ENCODE data around the gene STIM2.

The STIM2 gene

GRCh38 chr4:26936284-26937065 is 75.8 kb downstream of the STIM2 start:
- Histone ChIP-seq H3K18ac (ENCODE audit: low read length) (no peak overlapping the region), H3K9me3 (replicated peaks in 1 of 2; ENCODE audit: control insufficient read depth in 2 of 2, insufficient read depth in 1 of 2, low read depth in 1 of 2, low read length in 2 of 2) (no peaks in the 10 kb centered on the region), H3K4me1 (ENCODE audit: control insufficient read depth in 2 of 2, insufficient read depth in 1 of 2, low read depth in 1 of 2, low read length in 2 of 2) (peaks cover 2 to 8% of the 10 kb centered on the region in 2 donors), H3K4ac (ENCODE audit: low read length) (no peak overlapping the region), H2AK5ac (ENCODE audit: low read depth, low read length) (no peak overlapping the region), H3K14ac (ENCODE audit: low read length) (no peak overlapping the region), H3K9ac (ENCODE audit: low read depth, low read length, poor library complexity) (no peak overlapping the region), H2BK15ac (ENCODE audit: low read length) (no peak overlapping the region), H3K27me3 (ENCODE audit: control insufficient read depth in 3 of 3, insufficient read depth in 3 of 3, low read depth in 1 of 3, low read length in 3 of 3) (no peaks in the 10 kb centered on the region), H2BK120ac (ENCODE audit: low read depth, low read length) (no peak overlapping the region), H3K4me2 (ENCODE audit: insufficient read depth, low read length, poor library complexity, severe bottlenecking) (no peak overlapping the region), H4K91ac (ENCODE audit: low read depth, low read length, poor library complexity) (no peak overlapping the region), H2BK5ac (ENCODE audit: low read length) (no peak overlapping the region), H3K4me3 (ENCODE audit: low read length in 2 of 2) (no peak overlapping the region), H2AFZ (ENCODE audit: low read length) (no peak overlapping the region), H3K79me1 (ENCODE audit: low read depth, low read length) (no peaks in the 10 kb centered on the region), H3K23ac (ENCODE audit: low read depth, low read length, poor library complexity) (no peak overlapping the region), H4K8ac (ENCODE audit: low read depth, low read length) (no peak overlapping the region), H3K27ac (replicated peaks; ENCODE audit: low read length) (no peak overlapping the region), H3K36me3 (replicated peaks in 1 of 2; ENCODE audit: control insufficient read depth in 2 of 2, insufficient read depth in 2 of 2, low read length in 2 of 2) (no peaks in the 10 kb centered on the region), H2BK12ac (ENCODE audit: low read length) (no peak overlapping the region)
- no peak for DNase-seq (ENCODE audit: low spot score)
- no CpG with 5 or more reads among the region's 5 CpGs for WGBS, 2 donors (ENCODE audit: extremely low coverage in 2 of 2, insufficient read length in 2 of 2, insufficient replicate concordance in 1 of 2)

- Histone ChIP-seq H3K23ac (ENCODE audit: low read depth, low read length, poor library complexity) (no peak overlapping the region), H3K9me3 (replicated peaks in 1 of 2; ENCODE audit: control insufficient read depth in 2 of 2, insufficient read depth in 1 of 2, low read depth in 1 of 2, low read length in 2 of 2) (no peaks in the 10 kb centered on the region), H3K14ac (ENCODE audit: low read length) (no peak overlapping the region), H2AFZ (ENCODE audit: low read length) (no peak overlapping the region), H2BK15ac (ENCODE audit: low read length) (no peak overlapping the region), H3K4me3 (ENCODE audit: low read length in 2 of 2) (no peak overlapping the region), H2BK12ac (ENCODE audit: low read length) (no peak overlapping the region), H3K18ac (ENCODE audit: low read length) (no peak overlapping the region), H3K9ac (ENCODE audit: low read depth, low read length, poor library complexity) (peak overlapping the region; percentile 61), H2AK5ac (ENCODE audit: low read depth, low read length) (no peak overlapping the region), H3K4ac (ENCODE audit: low read length) (no peak overlapping the region), H3K36me3 (replicated peaks in 1 of 2; ENCODE audit: control insufficient read depth in 2 of 2, insufficient read depth in 2 of 2, low read length in 2 of 2) (no peaks in the 10 kb centered on the region), H4K8ac (ENCODE audit: low read depth, low read length) (no peak overlapping the region), H3K27ac (replicated peaks; ENCODE audit: low read length) (no peak overlapping the region), H4K91ac (ENCODE audit: low read depth, low read length, poor library complexity) (no peak overlapping the region), H3K79me1 (ENCODE audit: low read depth, low read length) (no peaks in the 10 kb centered on the region), H2BK5ac (ENCODE audit: low read length) (no peak overlapping the region), H3K4me1 (ENCODE audit: control insufficient read depth in 2 of 2, insufficient read depth in 1 of 2, low read depth in 1 of 2, low read length in 2 of 2) (peaks cover 2 to 8% of the 10 kb centered on the region in 2 donors), H3K4me2 (ENCODE audit: insufficient read depth, low read length, poor library complexity, severe bottlenecking) (no peak overlapping the region), H2BK120ac (ENCODE audit: low read depth, low read length) (no peak overlapping the region), H3K27me3 (ENCODE audit: control insufficient read depth in 3 of 3, insufficient read depth in 3 of 3, low read depth in 1 of 3, low read length in 3 of 3) (no peaks in the 10 kb centered on the region)
- no CpG with 5 or more reads among the region's 2 CpGs for WGBS, 2 donors (ENCODE audit: extremely low coverage in 2 of 2, insufficient read length in 2 of 2, insufficient replicate concordance in 1 of 2)
- DNase-seq (ENCODE audit: low spot score) = no peak
Measured at GRCh38 chr4:26937139-26937538, 76.5 kb downstream of the STIM2 start.

- no peaks in the 10 kb centered on the region for H3K79me1 ChIP-seq (ENCODE audit: low read depth, low read length)
- H4K8ac ChIP-seq (ENCODE audit: low read depth, low read length) = no peak overlapping the region
- H2AFZ ChIP-seq (ENCODE audit: low read length) = no peak overlapping the region
- H2BK12ac ChIP-seq (ENCODE audit: low read length) = no peak overlapping the region
- H3K4me2 ChIP-seq (ENCODE audit: insufficient read depth, low read length, poor library complexity, severe bottlenecking) = no peak overlapping the region
- H2BK5ac ChIP-seq (ENCODE audit: low read length) = no peak overlapping the region
- WGBS, 2 donors (ENCODE audit: extremely low coverage in 2 of 2, insufficient read length in 2 of 2, insufficient replicate concordance in 1 of 2) = no CpG with 5 or more reads among the region's 3 CpGs
- H3K14ac ChIP-seq (ENCODE audit: low read length) = no peak overlapping the region
- H3K27me3 ChIP-seq (ENCODE audit: control insufficient read depth in 3 of 3, insufficient read depth in 3 of 3, low read depth in 1 of 3, low read length in 3 of 3) = no peaks in the 10 kb centered on the region
- DNase-seq (ENCODE audit: low spot score) = no peak
- H3K9ac ChIP-seq (ENCODE audit: low read depth, low read length, poor library complexity) = no peak overlapping the region
- H4K91ac ChIP-seq (ENCODE audit: low read depth, low read length, poor library complexity) = no peak overlapping the region
- H3K18ac ChIP-seq (ENCODE audit: low read length) = no peak overlapping the region
- no peak overlapping the region for H3K23ac ChIP-seq (ENCODE audit: low read depth, low read length, poor library complexity)
- no peak overlapping the region for H3K4ac ChIP-seq (ENCODE audit: low read length)
- H3K4me1 ChIP-seq (ENCODE audit: control insufficient read depth in 2 of 2, insufficient read depth in 1 of 2, low read depth in 1 of 2, low read length in 2 of 2) = peaks cover 2 to 8% of the 10 kb centered on the region in 2 donors
- H3K4me3 ChIP-seq (ENCODE audit: low read length in 2 of 2) = no peak overlapping the region
- no peak overlapping the region for H2AK5ac ChIP-seq (ENCODE audit: low read depth, low read length)
- H3K27ac ChIP-seq (replicated peaks; ENCODE audit: low read length) = no peak overlapping the region
- H2BK15ac ChIP-seq (ENCODE audit: low read length) = no peak overlapping the region
- H3K9me3 ChIP-seq (replicated peaks in 1 of 2; ENCODE audit: control insufficient read depth in 2 of 2, insufficient read depth in 1 of 2, low read depth in 1 of 2, low read length in 2 of 2) = no peaks in the 10 kb centered on the region
- H2BK120ac ChIP-seq (ENCODE audit: low read depth, low read length) = no peak overlapping the region
- H3K36me3 ChIP-seq (replicated peaks in 1 of 2; ENCODE audit: control insufficient read depth in 2 of 2, insufficient read depth in 2 of 2, low read length in 2 of 2) = no peaks in the 10 kb centered on the region
Measured at GRCh38 chr4:26937567-26937966, 76.9 kb downstream of the STIM2 start.

GRCh38 chr4:26938516-26938915 is 77.9 kb downstream of the STIM2 start:
- no peaks in the 10 kb centered on the region for H3K9me3 ChIP-seq (replicated peaks in 1 of 2; ENCODE audit: control insufficient read depth in 2 of 2, insufficient read depth in 1 of 2, low read depth in 1 of 2, low read length in 2 of 2)
- H2BK120ac ChIP-seq (ENCODE audit: low read depth, low read length) = no peak overlapping the region
- H3K18ac ChIP-seq (ENCODE audit: low read length) = no peak overlapping the region
- H2BK12ac ChIP-seq (ENCODE audit: low read length) = no peak overlapping the region
- no peak overlapping the region for H3K4me2 ChIP-seq (ENCODE audit: insufficient read depth, low read length, poor library complexity, severe bottlenecking)
- H3K9ac ChIP-seq (ENCODE audit: low read depth, low read length, poor library complexity) = no peak overlapping the region
- no peak overlapping the region for H4K8ac ChIP-seq (ENCODE audit: low read depth, low read length)
- H3K79me1 ChIP-seq (ENCODE audit: low read depth, low read length) = no peaks in the 10 kb centered on the region
- no peak overlapping the region for H3K27ac ChIP-seq (replicated peaks; ENCODE audit: low read length)
- H3K23ac ChIP-seq (ENCODE audit: low read depth, low read length, poor library complexity) = no peak overlapping the region
- H2AFZ ChIP-seq (ENCODE audit: low read length) = no peak overlapping the region
- no peak overlapping the region for H2AK5ac ChIP-seq (ENCODE audit: low read depth, low read length)
- no peak overlapping the region for H4K91ac ChIP-seq (ENCODE audit: low read depth, low read length, poor library complexity)
- H3K36me3 ChIP-seq (replicated peaks in 1 of 2; ENCODE audit: control insufficient read depth in 2 of 2, insufficient read depth in 2 of 2, low read length in 2 of 2) = no peaks in the 10 kb centered on the region
- H3K27me3 ChIP-seq (ENCODE audit: control insufficient read depth in 3 of 3, insufficient read depth in 3 of 3, low read depth in 1 of 3, low read length in 3 of 3) = no peaks in the 10 kb centered on the region
- H3K4me3 ChIP-seq (ENCODE audit: low read length in 2 of 2) = no peak overlapping the region
- no peak overlapping the region for H3K4ac ChIP-seq (ENCODE audit: low read length)
- no peak for DNase-seq (ENCODE audit: low spot score)
- no CpG with 5 or more reads among the region's 2 CpGs for WGBS, 2 donors (ENCODE audit: extremely low coverage in 2 of 2, insufficient read length in 2 of 2, insufficient replicate concordance in 1 of 2)
- H2BK15ac ChIP-seq (ENCODE audit: low read length) = no peak overlapping the region
- no peak overlapping the region for H3K14ac ChIP-seq (ENCODE audit: low read length)
- no peak overlapping the region for H2BK5ac ChIP-seq (ENCODE audit: low read length)
- H3K4me1 ChIP-seq (ENCODE audit: control insufficient read depth in 2 of 2, insufficient read depth in 1 of 2, low read depth in 1 of 2, low read length in 2 of 2) = peaks cover 2 to 8% of the 10 kb centered on the region in 2 donors
